Left lung (tissue), 10 donors: Measurements from ENCODE around the gene DRC7. TPM values are rescaled to one million over a fixed set of nuclear protein-coding genes. Genes with fewer than 3 reads are reported as not detected.

ENCODE experiments used
- ATAC-seq: fragments of 200-7000 bp; cut with Tn5 transposase; one replicate; pipeline ENCODE4 v1.9.1; 2020; ENCODE audit warnings: moderate library complexity
- DNase-seq, 4 donors: peaks; one replicate each; pipeline ENCODE4 v3.0.0-alpha.2; 2013 to 2020
- H3K27ac ChIP-seq, 2 donors: fragments of 200-600 bp; sonication (generic) in 1 of 2; one replicate each; pipeline versions ENCODE4 v1.5.0 to v1.8.0; 2020 to 2021
- H3K27me3 ChIP-seq, 2 donors: fragments of 200-600 bp; sonication (generic) in 1 of 2; one replicate each; pipeline versions ENCODE4 v1.5.0 to v1.8.0; 2020 to 2021
- H3K36me3 ChIP-seq, 2 donors: fragments of 200-600 bp; sonication (generic) in 1 of 2; one replicate each; pipeline versions ENCODE4 v1.5.0 to v1.8.0; 2020 to 2021
- H3K4me1 ChIP-seq, 2 donors: fragments of 200-600 bp; one replicate each; pipeline ENCODE4 v1.8.0; 2021
- H3K4me3 ChIP-seq, 2 donors: fragments of 200-600 bp; sonication (generic) in 1 of 2; one replicate each; pipeline versions ENCODE4 v1.5.0 to v1.8.0; 2020 to 2021; ENCODE audit warnings: mild to moderate bottlenecking in 1 of 2
- H3K9me3 ChIP-seq, 2 donors: fragments of 200-600 bp; sonication (generic) in 1 of 2; one replicate each; pipeline versions ENCODE4 v1.5.0 to v1.8.0; 2020 to 2021
- CTCF ChIP-seq, 2 donors: fragments of 200-600 bp; sonication (generic) in 1 of 2; IDR thresholded peaks; one replicate each; pipeline versions ENCODE4 v1.5.0 to v1.8.0; 2021; ENCODE audit warnings: antibody characterized with exemption in 2 of 2
- intact Hi-C, 2 donors: fragments of 100-400 bp; cut with DNase I; formaldehyde crosslinking; loops; one replicate each; pipeline versions ENCODE4 v1.11.2 to v1.14.2; 2022
- polyA plus RNA-seq, 6 donors: library from polyadenylated mRNA; unstranded; fragments of 120-200 nt; gene quantifications; one replicate each; pipeline ENCODE4 v1.2.1, GENCODE V29; 2013; ENCODE audit not compliant: insufficient read length in 6 of 6
- total RNA-seq, 2 donors: library from RNA; stranded (reverse); fragmentation: NEBNext Ultra II Directional; extraction: Animal tissue kit (Norgen Biotek cat#: 25700); gene quantifications; one replicate each; pipeline ENCODE4 v1.2.1, GENCODE V29; 2021
- donor health status: DM: no; HTN: yes; CAD: no.
- donor health status: DM: no; HTN: no; CAD: no.

DRC7 gene
- total and polyA plus RNA-seq, 8 donors: 0.52 to 4.3 (median 2.4) TPM

- peaks cover 6 to 20% of the 10 kb centered on the region in 2 donors for H3K4me1 ChIP-seq
- peak in 1 of 4 donors; percentile 69 for DNase-seq
- no peak overlapping the region for H3K27ac ChIP-seq
- H3K4me3 ChIP-seq: no peak overlapping the region
- H3K9me3 ChIP-seq: no peaks in the 10 kb centered on the region
- no peak for ATAC-seq
- no peak for TF ChIP-seq CTCF (IDR thresholded peaks at IDR 0.05)
- peaks cover 0 to 27% of the 10 kb centered on the region in 2 donors for H3K36me3 ChIP-seq
- no peaks in the 10 kb centered on the region for H3K27me3 ChIP-seq
- intact Hi-C loops: no loop called here
Measured at GRCh38 chr16:57739756-57740422, 45.3 kb downstream of the DRC7 start.

DNA sequence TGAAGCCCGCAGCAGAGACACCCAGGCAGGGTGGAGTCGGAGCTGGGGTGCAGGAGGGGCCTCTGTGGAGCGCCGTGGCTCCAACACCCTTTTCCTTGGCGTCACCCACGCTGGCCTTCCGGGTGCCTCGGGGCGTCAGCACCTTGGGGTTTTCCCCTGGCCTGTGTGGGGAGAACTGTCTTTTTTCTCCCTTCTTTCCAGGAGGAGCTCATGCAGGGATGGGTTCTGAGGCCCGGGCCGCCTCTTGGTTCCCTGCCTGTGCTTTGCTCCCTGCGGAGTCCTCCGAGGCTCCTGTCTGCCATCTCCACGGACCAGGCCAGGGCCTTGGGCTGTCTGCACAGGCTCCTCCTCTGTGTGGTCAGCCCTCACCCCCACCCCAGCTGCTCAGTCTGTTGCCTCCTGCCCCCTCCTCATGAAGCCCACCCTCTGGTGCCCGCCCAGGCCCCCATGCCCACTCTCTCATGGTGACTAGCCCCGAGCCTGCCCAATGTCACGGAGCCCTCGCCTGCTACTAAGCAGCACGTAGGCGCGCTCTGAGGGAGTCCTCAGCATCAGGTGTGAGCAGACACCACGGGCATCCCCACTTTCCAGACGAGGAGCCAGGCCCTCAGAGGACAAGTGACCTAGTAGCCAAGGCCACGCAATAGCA lies 45.9 kb downstream of the DRC7 start:
- Histone ChIP-seq H3K4me3 (no peak overlapping the region), H3K27ac (no peak overlapping the region), H3K27me3 (no peaks in the 10 kb centered on the region), H3K36me3 (peaks cover 0 to 27% of the 10 kb centered on the region in 2 donors), H3K4me1 (peaks cover 6 to 20% of the 10 kb centered on the region in 2 donors), H3K9me3 (no peaks in the 10 kb centered on the region)
- TF ChIP-seq CTCF (IDR thresholded peaks at IDR 0.05): no peak
- no peak for ATAC-seq
- intact Hi-C loops: no loop called here
- DNase-seq: no peak

- TF ChIP-seq CTCF (IDR thresholded peaks at IDR 0.05): no peak
- Histone ChIP-seq H3K4me1 (peaks cover 0 to 11% of the 10 kb centered on the region in 2 donors), H3K9me3 (no peaks in the 10 kb centered on the region), H3K4me3 (no peak overlapping the region), H3K27ac (no peak overlapping the region), H3K27me3 (no peaks in the 10 kb centered on the region), H3K36me3 (peaks cover 0 to 29% of the 10 kb centered on the region in 2 donors)
- intact Hi-C loops: no loop called here
- DNase-seq (peak in 1 of 4 donors; percentile 75), ATAC-seq (no peak)
Measured at GRCh38 chr16:57741660-57742191, 47.1 kb downstream of the DRC7 start.

GRCh38 chr16:57742543-57742942 lies 47.9 kb downstream of the DRC7 start:
- no peaks in the 10 kb centered on the region for H3K27me3 ChIP-seq
- no peak overlapping the region for H3K4me3 ChIP-seq
- no peak for TF ChIP-seq CTCF (IDR thresholded peaks at IDR 0.05)
- peaks cover 0 to 35% of the 10 kb centered on the region in 2 donors for H3K36me3 ChIP-seq
- no peak for DNase-seq
- intact Hi-C loops: no loop called here
- H3K27ac ChIP-seq: no peak overlapping the region
- no peaks in the 10 kb centered on the region for H3K9me3 ChIP-seq
- no peak for ATAC-seq
- H3K4me1 ChIP-seq: peaks cover 0 to 3% of the 10 kb centered on the region in 2 donors

GRCh38 chr16:57743458-57743857 lies 48.9 kb downstream of the DRC7 start:
- DNase-seq: peak in 1 of 4 donors; percentile 27
- Histone ChIP-seq H3K27ac (no peak overlapping the region), H3K4me1 (no peaks in the 10 kb centered on the region), H3K9me3 (no peaks in the 10 kb centered on the region), H3K36me3 (peaks cover 0 to 41% of the 10 kb centered on the region in 2 donors), H3K27me3 (no peaks in the 10 kb centered on the region), H3K4me3 (no peak overlapping the region)
- ATAC-seq: no peak
- intact Hi-C loops: no loop called here
- no peak for TF ChIP-seq CTCF (IDR thresholded peaks at IDR 0.05)
